HepG2 (cell line): Measurements from ENCODE around the gene TLE1. TPM values are rescaled to one million over a fixed set of nuclear protein-coding genes. Genes with fewer than 3 reads are reported as not detected.

Source experiments
- FOXO4 ChIP-seq: sonication (generic); formaldehyde crosslinking; conservative IDR thresholded peaks from 2 replicates; pipeline ENCODE4 v1.8.1; 2023; ENCODE audit warnings: missing genetic modification reagents
- GMEB1 ChIP-seq: sonication (generic); formaldehyde crosslinking; IDR thresholded peaks from 2 replicates; pipeline ENCODE4 v1.5.1; 2020; ENCODE audit warnings: missing genetic modification reagents, mild to moderate bottlenecking, borderline replicate concordance
- HMGXB3 ChIP-seq: sonication (generic); formaldehyde crosslinking; IDR thresholded peaks from 2 replicates; pipeline ENCODE4 v1.4.0; 2020; ENCODE audit warnings: missing genetic modification reagents, borderline replicate concordance
- KLF16 ChIP-seq, 2 experiments: sonication (generic) in 1 of 2; formaldehyde crosslinking in 1 of 2; IDR thresholded peaks; 2 replicates each; pipeline versions ENCODE4 v1.6.1 to v1.8.0; 2016 to 2023; ENCODE audit warnings: missing genetic modification reagents in 2 of 2, missing compliant biosample characterization in 1 of 2
- KMT2A ChIP-seq: sonication (generic); formaldehyde crosslinking; IDR thresholded peaks from 2 replicates; pipeline ENCODE4 v1.4.0; 2020; ENCODE audit warnings: missing genetic modification reagents
- PAXIP1 ChIP-seq: sonication (generic); formaldehyde crosslinking; conservative IDR thresholded peaks from 2 replicates; pipeline ENCODE4 v1.4.0; 2020; ENCODE audit warnings: mild to moderate bottlenecking, missing genetic modification reagents, moderate library complexity
- PPARG ChIP-seq: conservative IDR thresholded peaks from 2 replicates; pipeline ENCODE4 v1.6.1; 2016; ENCODE audit warnings: missing biosample characterization, missing genetic modification reagents
- SP140L ChIP-seq: sonication (generic); formaldehyde crosslinking; IDR thresholded peaks from 2 replicates; pipeline ENCODE4 v1.4.0; 2020; ENCODE audit warnings: missing genetic modification reagents, borderline replicate concordance
- THAP11 ChIP-seq: IDR thresholded peaks from 2 replicates; pipeline ENCODE4 v1.6.1; 2016; ENCODE audit warnings: missing biosample characterization, missing genetic modification reagents
- ZFP62 ChIP-seq: sonication (generic); formaldehyde crosslinking; IDR thresholded peaks from 2 replicates; pipeline ENCODE4 v1.4.0; 2020; ENCODE audit warnings: missing genetic modification reagents
- ZKSCAN1 ChIP-seq: fragments of 150-350 bp; IDR thresholded peaks from 2 replicates; pipeline ENCODE4 v1.6.1; 2014; ENCODE audit warnings: low read length
- ZMAT5 ChIP-seq: sonication (generic); formaldehyde crosslinking; IDR thresholded peaks from 2 replicates; pipeline ENCODE4 v1.5.0; 2020; ENCODE audit warnings: mild to moderate bottlenecking, low read depth, missing genetic modification reagents, borderline replicate concordance
- ZNF432 ChIP-seq: sonication (generic); formaldehyde crosslinking; IDR thresholded peaks from 2 replicates; pipeline ENCODE4 v1.5.0; 2020; ENCODE audit warnings: missing genetic modification reagents, mild to moderate bottlenecking, borderline replicate concordance
- ZNF572 ChIP-seq: sonication (generic); formaldehyde crosslinking; IDR thresholded peaks from 2 replicates; pipeline ENCODE4 v1.5.1; 2020; ENCODE audit warnings: mild to moderate bottlenecking, missing genetic modification reagents
- ZNF652 ChIP-seq: IDR thresholded peaks from 2 replicates; pipeline ENCODE4 v1.6.1; 2016; ENCODE audit warnings: low read depth, borderline replicate concordance
- ZNF713 ChIP-seq: sonication (generic); formaldehyde crosslinking; IDR thresholded peaks from 2 replicates; pipeline ENCODE4 v1.4.0; 2020; ENCODE audit warnings: mild to moderate bottlenecking, missing genetic modification reagents
- ZNF768 ChIP-seq: sonication (generic); formaldehyde crosslinking; IDR thresholded peaks from 2 replicates; pipeline ENCODE4 v1.4.0; 2020; ENCODE audit warnings: missing genetic modification reagents
- polyA plus RNA-seq, 8 experiments: library from polyadenylated mRNA; depleted of rRNA in 3 of 8; stranded (reverse) in 7 of 8; unstranded in 1 of 8; fragments of >200 nt; fragmentation: Illumina TruSeq in 4 of 8; extraction: Trizol in 4 of 8; gene quantifications; 2 replicates each; pipeline versions ENCODE4 v1.2.1 to v1.2.3, GENCODE V29; 2011 to 2016; ENCODE audit warnings: low read depth in 4 of 8, missing spikeins in 1 of 8, mixed read lengths in 1 of 8; ENCODE audit not compliant: insufficient read depth in 1 of 8
- total RNA-seq, 5 experiments: library from RNA; depleted of rRNA; stranded (reverse); fragments of >200 nt; fragmentation: Illumina TruSeq; extraction: Trizol; gene quantifications; 2 replicates each; pipeline ENCODE4 v1.2.3, GENCODE V29; 2016; ENCODE audit warnings: low read depth in 1 of 5

TLE1 gene
- total and polyA plus RNA-seq, 2 of the 13 experiments (the other 11 are each of a cell fraction or from before 2014, with no cell fraction given), result 35.9 to 109 TPM

GRCh38 chr9:81689343-81690175, at the start of gene TLE1 (continued):
- TF ChIP-seq FOXO4 (CRISPR knock-in tag) (no peak), PPARG (CRISPR knock-in tag) (peak; percentile 37; the same call in 1 of the 2 replicates), ZKSCAN1 (no peak), GMEB1 (CRISPR knock-in tag) (peak; percentile 81), PAXIP1 (CRISPR knock-in tag) (peak; percentile 80), ZNF768 (CRISPR knock-in tag) (peak; percentile 48; the same call in 1 of the 2 replicates), ZNF432 (no peak), HMGXB3 (CRISPR knock-in tag) (no peak), ZNF652 (CRISPR knock-in tag) (no peak), KLF16 (CRISPR knock-in tag; IDR thresholded peaks at IDR 0.05) (peak in 1 of 2 experiments; percentile 80; a peak in 2 of 4 replicates), KMT2A (CRISPR knock-in tag) (peak; percentile 13; the same call in 1 of the 2 replicates), ZMAT5 (CRISPR knock-in tag) (no peak), ZNF713 (CRISPR knock-in tag) (no peak), ZFP62 (no peak; the same call in 1 of the 2 replicates), ZNF572 (CRISPR knock-in tag) (no peak), THAP11 (CRISPR knock-in tag) (peak; percentile 62), SP140L (no peak)
